Upper lobe of right lung (tissue), 1 donor: ENCODE results near the gene NR2C2. TPM values are rescaled to one million over a fixed set of nuclear protein-coding genes. Genes with fewer than 3 reads are reported as not detected.

Experiments
- ATAC-seq: fragments of 200-7000 bp; cut with Tn5 transposase; one replicate; pipeline ENCODE4 v1.9.1; 2020; ENCODE audit warnings: mild to moderate bottlenecking, moderate library complexity
- DNase-seq: peaks from one replicate; pipeline ENCODE4 v3.0.0-alpha.2; 2020
- H3K27ac ChIP-seq: fragments of 200-600 bp; one replicate; pipeline ENCODE4 v1.8.0; 2022
- H3K27me3 ChIP-seq: fragments of 200-600 bp; one replicate; pipeline ENCODE4 v1.8.0; 2022; ENCODE audit warnings: mild to moderate bottlenecking
- H3K36me3 ChIP-seq: fragments of 200-600 bp; one replicate; pipeline ENCODE4 v1.8.0; 2022
- H3K4me1 ChIP-seq: fragments of 200-600 bp; one replicate; pipeline ENCODE4 v1.8.0; 2022
- H3K4me3 ChIP-seq: fragments of 200-600 bp; one replicate; pipeline ENCODE4 v1.8.0; 2022; ENCODE audit warnings: mild to moderate bottlenecking
- H3K9me3 ChIP-seq: fragments of 200-600 bp; one replicate; pipeline ENCODE4 v1.8.0; 2022
- CTCF ChIP-seq: fragments of 200-600 bp; IDR thresholded peaks from one replicate; pipeline ENCODE4 v1.8.0; 2022; ENCODE audit warnings: antibody characterized with exemption
- intact Hi-C: fragments of 100-400 bp; cut with DNase I; formaldehyde crosslinking; loops from one replicate; pipeline ENCODE4 v1.11.0; 2022
- total RNA-seq: library from RNA; stranded (reverse); fragmentation: NEBNext Ultra II Directional; extraction: Animal tissue kit (Norgen Biotek cat#: 25700); gene quantifications from one replicate; pipeline ENCODE4 v1.2.1, GENCODE V29; 2021
- donor health status: DM: no; HTN: yes; CAD: no; lungs with severe emphysema.

Gene NR2C2
- total RNA-seq, 1 donor from 2014 or later: 52.5 TPM

- H3K36me3 ChIP-seq: peaks cover 97% of the 10 kb centered on the region
- H3K4me1 ChIP-seq: no peaks in the 10 kb centered on the region
- TF ChIP-seq CTCF: no peak
- intact Hi-C loops: no loop called here
- no peak for DNase-seq
- H3K27ac ChIP-seq: no peak overlapping the region
- H3K27me3 ChIP-seq: no peaks in the 10 kb centered on the region
- no peak overlapping the region for H3K4me3 ChIP-seq
- ATAC-seq: no peak
- no peaks in the 10 kb centered on the region for H3K9me3 ChIP-seq
Measured at GRCh38 chr3:15023249-15023648, 75.9 kb downstream of the NR2C2 start.

- H3K4me1 ChIP-seq: no peaks in the 10 kb centered on the region
- H3K9me3 ChIP-seq: no peaks in the 10 kb centered on the region
- intact Hi-C loops: no loop called here
- H3K36me3 ChIP-seq: peaks cover 96% of the 10 kb centered on the region
- no peak overlapping the region for H3K4me3 ChIP-seq
- H3K27me3 ChIP-seq: no peaks in the 10 kb centered on the region
- no peak for TF ChIP-seq CTCF
- DNase-seq (no peak), ATAC-seq (no peak)
- H3K27ac ChIP-seq: no peak overlapping the region
Measured at GRCh38 chr3:15023719-15024118, 76.3 kb downstream of the NR2C2 start.

- Histone ChIP-seq H3K4me1 (no peaks in the 10 kb centered on the region), H3K27ac (no peak overlapping the region), H3K27me3 (no peaks in the 10 kb centered on the region), H3K4me3 (no peak overlapping the region), H3K36me3 (peaks cover 95% of the 10 kb centered on the region), H3K9me3 (no peaks in the 10 kb centered on the region)
- intact Hi-C loops: no loop called here
- no peak for ATAC-seq
- no peak for TF ChIP-seq CTCF
- DNase-seq: no peak
Measured at GRCh38 chr3:15029625-15030024, 82.2 kb downstream of the NR2C2 start.

GRCh38 chr3:15032650-15033049 lies 85.3 kb downstream of the NR2C2 start:
- Histone ChIP-seq H3K4me3 (no peak overlapping the region), H3K36me3 (peaks cover 96% of the 10 kb centered on the region), H3K4me1 (no peaks in the 10 kb centered on the region), H3K27me3 (no peaks in the 10 kb centered on the region), H3K27ac (no peak overlapping the region), H3K9me3 (no peaks in the 10 kb centered on the region)
- TF ChIP-seq CTCF: no peak
- intact Hi-C loops: no loop called here
- DNase-seq (no peak), ATAC-seq (no peak)

- Histone ChIP-seq H3K4me1 (no peaks in the 10 kb centered on the region), H3K27ac (no peak overlapping the region), H3K36me3 (peaks cover 96% of the 10 kb centered on the region), H3K9me3 (no peaks in the 10 kb centered on the region), H3K27me3 (no peaks in the 10 kb centered on the region), H3K4me3 (no peak overlapping the region)
- no peak for TF ChIP-seq CTCF
- DNase-seq: no peak
- ATAC-seq: no peak
- intact Hi-C loops: no loop called here
Measured at GRCh38 chr3:15033103-15033502, 85.7 kb downstream of the NR2C2 start.

GRCh38 chr3:15038306-15038705 lies 90.9 kb downstream of the NR2C2 start:
- H3K4me1 ChIP-seq: no peaks in the 10 kb centered on the region
- TF ChIP-seq CTCF: no peak
- H3K36me3 ChIP-seq: peaks cover 97% of the 10 kb centered on the region
- no peaks in the 10 kb centered on the region for H3K9me3 ChIP-seq
- no peak for ATAC-seq
- DNase-seq: no peak
- H3K4me3 ChIP-seq: no peak overlapping the region
- no peak overlapping the region for H3K27ac ChIP-seq
- H3K27me3 ChIP-seq: no peaks in the 10 kb centered on the region
- intact Hi-C loops: no loop called here
